Glomerular endothelial cell (primary cell): Measurements from ENCODE around the gene HRH4. TPM values are rescaled to one million over a fixed set of nuclear protein-coding genes. Genes with fewer than 3 reads are reported as not detected.

Source experiments
- DNase-seq: peaks from one replicate; pipeline ENCODE4 v3.0.0-alpha.2; 2011; ENCODE audit warnings: low read depth, low spot score; ENCODE audit errors: extremely low read depth
- total RNA-seq: library from RNA; depleted of rRNA; stranded (reverse); fragments of >200 nt; gene quantifications from 2 replicates; pipeline ENCODE4 v1.2.3, GENCODE V29; 2015

HRH4 gene
- total RNA-seq, 1 donor from 2014 or later = not detected

DNA sequence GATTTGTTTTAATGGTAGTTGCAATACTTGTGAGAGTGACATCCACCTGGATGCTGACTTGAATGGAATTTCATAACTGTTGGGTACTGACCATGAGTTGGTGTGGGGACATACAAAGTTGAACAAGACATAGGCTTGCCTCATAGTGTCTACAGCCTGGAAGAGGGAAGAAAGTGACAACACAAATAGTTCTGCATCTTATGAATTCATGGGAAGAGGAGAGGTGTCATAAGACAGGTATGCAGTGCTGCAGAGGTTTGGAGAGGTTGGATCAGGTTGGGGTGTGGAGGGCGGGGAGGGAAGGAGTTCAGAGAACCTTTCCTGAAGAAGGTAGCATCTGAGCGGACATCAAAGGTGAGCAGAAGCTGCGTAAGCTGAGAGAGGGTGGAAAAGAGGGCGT, 44.0 kb downstream of the HRH4 start:
- no peak for DNase-seq

DNA sequence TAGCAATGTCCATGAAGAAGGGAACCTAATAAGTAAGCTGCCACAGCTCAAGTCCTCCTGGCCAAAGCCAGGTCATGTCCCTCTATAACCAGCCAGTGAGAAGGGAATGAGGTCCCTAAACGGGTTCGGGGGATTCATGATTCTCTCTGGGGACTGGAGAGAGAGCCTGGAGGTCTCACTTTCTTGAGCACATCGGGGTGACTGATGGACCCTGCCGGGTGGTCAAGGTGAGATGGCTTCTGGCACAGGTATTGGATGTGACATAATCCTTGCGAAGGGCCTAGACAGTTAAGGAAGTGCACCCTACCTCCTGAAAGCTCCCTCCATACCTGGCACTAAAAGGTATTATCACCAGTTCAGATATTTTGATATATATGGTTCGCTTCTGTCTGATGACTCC, 45.7 kb downstream of the HRH4 start:
- DNase-seq = no peak

DNA sequence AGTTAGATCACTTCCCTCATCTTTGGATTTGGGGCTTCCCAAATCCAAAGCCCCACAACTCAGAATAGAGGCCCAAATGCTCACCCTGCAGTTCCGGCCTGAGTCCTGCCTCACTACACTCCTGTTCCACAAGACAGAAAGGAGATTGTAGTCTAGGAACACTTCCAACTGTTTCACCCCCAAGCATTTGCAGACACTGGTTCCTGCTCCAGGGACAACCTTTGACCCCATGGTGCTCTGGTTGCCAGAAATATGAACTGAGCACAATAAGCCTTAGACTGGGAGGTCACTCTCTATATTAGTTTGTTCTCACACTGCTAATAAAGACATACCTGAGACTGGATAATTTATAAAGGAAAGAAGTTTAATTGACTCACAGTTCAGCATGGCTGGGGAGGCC, 49.0 kb downstream of the HRH4 start:
- no peak for DNase-seq

DNA sequence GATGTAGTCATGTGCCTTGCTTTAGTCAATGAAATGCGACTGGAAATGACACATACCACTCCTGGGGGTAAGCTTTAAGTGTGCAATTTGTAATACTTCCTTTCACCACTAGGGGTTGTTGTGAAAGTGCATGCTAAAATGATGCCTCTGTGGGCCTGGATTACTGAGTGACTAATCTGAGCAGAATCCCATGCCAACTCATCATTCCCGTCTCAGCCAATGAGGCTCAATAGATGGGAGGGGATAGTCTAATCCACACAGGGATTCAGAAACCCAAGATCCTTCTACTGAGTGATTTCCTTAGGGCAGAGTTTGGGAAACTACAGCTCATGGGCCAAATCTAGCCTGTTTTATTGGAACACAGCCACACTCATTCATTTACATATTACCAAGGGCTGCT, 54.0 kb downstream of the HRH4 start:
- peak; percentile 34 for DNase-seq

DNA sequence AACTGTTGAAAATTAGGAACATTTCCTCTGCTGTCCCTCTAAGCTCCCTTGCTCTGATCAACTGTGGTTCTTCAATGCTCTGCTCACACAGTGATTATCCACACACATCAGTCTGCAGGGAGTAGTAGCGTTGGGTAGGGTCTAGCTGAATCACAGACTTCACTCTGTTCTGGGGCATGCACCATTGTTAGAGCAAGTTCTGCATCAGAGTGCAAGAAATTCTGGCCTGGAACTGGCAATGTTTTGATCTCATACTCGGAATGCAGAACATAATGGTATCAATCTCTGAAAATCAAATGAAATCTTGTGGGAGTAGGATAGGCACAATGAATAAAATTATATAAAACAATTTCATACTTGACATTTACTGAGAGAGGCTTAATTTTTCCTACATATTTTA, 55.3 kb downstream of the HRH4 start:
- no peak for DNase-seq

DNA sequence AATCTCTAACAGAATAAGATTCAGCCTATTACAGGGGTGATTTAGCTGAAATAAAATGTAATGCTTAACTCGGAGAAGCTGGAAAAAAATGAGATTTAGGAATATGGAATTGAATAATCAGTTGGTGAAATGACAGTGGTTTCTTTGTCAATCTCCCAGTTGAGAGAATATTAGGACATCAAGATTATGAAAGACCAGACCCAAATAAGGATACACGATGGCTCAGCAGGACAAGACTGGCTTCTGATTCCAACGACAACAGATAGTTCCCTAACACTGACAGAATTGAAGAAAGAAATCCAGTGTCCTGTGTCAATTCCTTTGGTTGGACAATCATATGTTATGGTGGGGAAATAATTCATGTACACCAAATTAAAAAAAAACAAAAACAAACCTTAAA, 55.8 kb downstream of the HRH4 start:
- no peak for DNase-seq

DNA sequence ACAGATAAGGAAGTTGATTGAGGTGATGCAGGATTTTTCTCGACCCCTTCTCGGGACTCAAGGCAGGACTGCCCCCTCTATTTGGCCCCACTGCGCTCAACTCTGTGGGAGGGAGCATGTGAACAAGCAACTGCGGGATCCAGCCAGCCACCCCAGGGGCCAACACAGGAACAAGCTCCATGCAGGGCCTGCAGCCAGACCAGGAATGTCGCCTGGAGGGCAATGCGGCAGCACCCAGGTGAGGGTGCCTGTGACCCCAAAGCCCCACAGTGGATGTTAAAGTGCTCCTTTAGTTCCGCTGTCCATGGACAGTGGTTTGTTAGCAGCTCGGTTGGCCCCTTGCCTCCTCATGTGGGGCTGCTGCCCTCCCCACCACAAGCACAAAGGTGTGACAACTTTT, 57.1 kb downstream of the HRH4 start:
- no peak for DNase-seq

DNA sequence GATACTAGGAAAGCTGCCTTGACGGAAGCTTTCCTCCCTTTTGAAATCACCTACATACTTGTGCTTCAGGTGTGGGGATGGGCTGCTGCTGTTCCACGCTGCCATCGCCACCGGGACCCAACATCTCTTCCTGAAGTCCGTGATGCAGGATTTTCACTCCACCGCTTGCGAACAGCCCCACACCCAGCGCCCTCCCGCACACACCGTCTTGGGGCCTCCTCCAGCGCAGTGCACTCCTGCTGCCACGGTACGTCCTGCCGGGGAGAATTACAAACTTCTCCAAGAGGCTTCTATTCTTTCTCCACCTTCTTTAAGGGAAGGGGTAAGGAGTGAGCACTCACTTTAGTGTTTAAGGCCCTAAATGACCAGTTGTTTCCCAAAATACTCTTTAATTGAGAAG, 58.2 kb downstream of the HRH4 start:
- DNase-seq = no peak

Other genes with a start within 250 kb of the HRH4 start
- 15.3 and 18.7 TPM in 2 replicates for gene OSBPL1A, start 62.8 kb upstream of the HRH4 start, total RNA-seq
- 20.2 and 23.3 TPM in 2 replicates for gene IMPACT, start 34.0 kb upstream of the HRH4 start, total RNA-seq